ENCODE results near the gene EIF2S3. TPM values are rescaled to one million over a fixed set of nuclear protein-coding genes. Genes with fewer than 3 reads are reported as not detected.

The EIF2S3 gene
- total RNA-seq, 6 experiments from 2014 or later, result 137 to 153 (median 145) TPM

GRCh38 chrX:24117258-24117657, 62.5 kb downstream of the EIF2S3 start:
- Mint-ChIP-seq H3K36me3 (ENCODE audit: low read depth) (no peaks in the 10 kb centered on the region), H3K27me3 (ENCODE audit: insufficient read depth) (no peaks in the 10 kb centered on the region), H3K27ac (peak overlapping the region; percentile 69), H3K4me1 (ENCODE audit: low read depth) (peaks cover 19% of the 10 kb centered on the region), H3K9me3 (no peaks in the 10 kb centered on the region), H3K4me3 (peak overlapping the region; percentile 77)
- peak; percentile 60 for DNase-seq
- no peak for TF ChIP-seq CTCF (IDR thresholded peaks at IDR 0.05)

GRCh38 chrX:24124244-24124799, 69.6 kb downstream of the EIF2S3 start:
- Mint-ChIP-seq H3K27me3 (ENCODE audit: insufficient read depth) (no peaks in the 10 kb centered on the region), H3K9me3 (no peaks in the 10 kb centered on the region), H3K27ac (no peak overlapping the region), H3K36me3 (ENCODE audit: low read depth) (no peaks in the 10 kb centered on the region), H3K4me1 (ENCODE audit: low read depth) (no peaks in the 10 kb centered on the region), H3K4me3 (no peak overlapping the region)
- no peak for DNase-seq
- TF ChIP-seq CTCF (IDR thresholded peaks at IDR 0.05), result no peak

DNA sequence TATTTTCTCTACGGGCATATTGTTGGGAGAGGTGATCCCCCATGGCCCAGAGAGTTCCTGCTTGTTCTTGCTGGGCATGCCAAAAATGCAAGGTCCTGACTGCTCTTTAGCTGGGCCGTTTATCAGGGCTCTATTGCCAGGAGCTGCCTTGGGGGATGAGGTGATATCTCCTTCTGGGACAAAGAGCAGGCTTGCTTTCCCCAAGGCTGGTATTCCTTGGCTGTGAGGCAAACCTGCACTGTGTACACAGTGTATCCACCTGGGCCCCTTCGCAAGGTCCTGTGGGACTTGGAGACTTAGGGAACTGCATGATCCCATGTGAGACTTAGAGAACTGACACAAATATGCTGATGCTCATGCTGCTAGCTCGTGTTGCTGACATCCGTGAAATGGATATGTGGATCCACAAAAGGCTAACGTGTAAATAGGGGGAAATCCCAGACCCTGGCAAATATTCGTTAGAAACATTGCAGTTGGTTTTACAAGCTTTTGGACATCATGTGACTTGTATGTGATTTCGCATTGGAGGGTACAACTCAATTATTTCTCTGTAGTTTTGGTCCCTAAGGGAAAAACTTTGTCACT, 70.4 kb downstream of the EIF2S3 start:
- Mint-ChIP-seq H3K27me3 (ENCODE audit: insufficient read depth) (no peaks in the 10 kb centered on the region; the same call in 1 of the 2 replicates), H3K4me3 (no peak overlapping the region), H3K27ac (no peak overlapping the region), H3K36me3 (ENCODE audit: low read depth) (no peaks in the 10 kb centered on the region), H3K9me3 (no peaks in the 10 kb centered on the region), H3K4me1 (ENCODE audit: low read depth) (no peaks in the 10 kb centered on the region)
- no peak for DNase-seq
- TF ChIP-seq CTCF (IDR thresholded peaks at IDR 0.05), result no peak

Other genes with a start within 250 kb of the EIF2S3 start
- gene APOO, start 147.0 kb upstream of the EIF2S3 start, total RNA-seq (2021; fragmentation: NEBNext Ultra II Directional; extraction: Animal tissue kit (Norgen Biotek cat#: 25700)), result 10 to 100 TPM; 20.8 to 28.1 (median 23.3) TPM
- gene CXorf58, start 146.9 kb upstream of the EIF2S3 start, total RNA-seq (2021; fragmentation: NEBNext Ultra II Directional; extraction: Animal tissue kit (Norgen Biotek cat#: 25700)), result not detected
- gene KLHL15, start 27.8 kb upstream of the EIF2S3 start, total RNA-seq (2021; fragmentation: NEBNext Ultra II Directional; extraction: Animal tissue kit (Norgen Biotek cat#: 25700)), result 1 to 10 TPM; 6.6 to 9.0 (median 7.8) TPM
- gene ZFX, start 94.8 kb downstream of the EIF2S3 start, total RNA-seq (2021; fragmentation: NEBNext Ultra II Directional; extraction: Animal tissue kit (Norgen Biotek cat#: 25700)), result 10 to 100 TPM; 28.1 to 34.0 (median 32.9) TPM